CD4-positive, alpha-beta T cell (primary cell): Measurements from ENCODE around the gene SCN3A. TPM values are rescaled to one million over a fixed set of nuclear protein-coding genes. Genes with fewer than 3 reads are reported as not detected.

Experiments used
- ATAC-seq: fragments of 200-7000 bp; cut with Tn5 transposase; one replicate; pipeline ENCODE4 v1.10.0; 2022; ENCODE audit warnings: mild to moderate bottlenecking; ENCODE audit not compliant: poor library complexity
- CTCF ChIA-PET: fragments of 350-600 bp; sonication (Branson Sonifier 250); formaldehyde crosslinking; loops from one replicate; lab custom pipeline; 2021; ENCODE audit warnings: antibody characterized with exemption, inconsistent platforms; lab: Charles Lee
- POLR2A ChIA-PET: fragments of 350-600 bp; sonication (Branson Sonifier 250); formaldehyde crosslinking; loops from one replicate; lab custom pipeline; 2021; ENCODE audit warnings: antibody characterized with exemption, inconsistent platforms; lab: Charles Lee
- DNase-seq, 14 experiments: peaks; one replicate each; pipeline ENCODE4 v3.0.0-alpha.2; 2013 to 2020; ENCODE audit warnings: mixed read lengths in 2 of 14
- H3K27ac ChIP-seq, 2 donors: one replicate each; pipeline versions ENCODE4 v1.5.1 to v1.7.0; 2013; ENCODE audit warnings: low read length in 2 of 2, low read depth in 1 of 2, mild to moderate bottlenecking in 1 of 2
- H3K27me3 ChIP-seq, 2 experiments: 1 replicate in 1 of 2; 2 replicates in 1 of 2; pipeline versions ENCODE4 v1.6.1 to v1.7.0; 2013; ENCODE audit warnings: low read length in 2 of 2, control low read depth in 1 of 2, mild to moderate bottlenecking in 1 of 2, moderate library complexity in 1 of 2; ENCODE audit not compliant: insufficient read depth in 2 of 2, control insufficient read depth in 1 of 2
- H3K36me3 ChIP-seq: one replicate; pipeline ENCODE4 v1.6.1; 2013; ENCODE audit warnings: low read length, control low read depth; ENCODE audit not compliant: insufficient read depth
- H3K4me1 ChIP-seq: one replicate; pipeline ENCODE4 v1.6.1; 2013; ENCODE audit warnings: low read length, control low read depth; ENCODE audit not compliant: insufficient read depth
- H3K4me3 ChIP-seq: one replicate; pipeline ENCODE4 v1.5.1; 2013; ENCODE audit warnings: mild to moderate bottlenecking, low read length, moderate library complexity
- H3K9me3 ChIP-seq, 2 experiments: 1 replicate in 1 of 2; 2 replicates in 1 of 2; pipeline versions ENCODE4 v1.6.1 to v1.7.0; 2013; ENCODE audit warnings: low read length in 2 of 2, mild to moderate bottlenecking in 2 of 2, control low read depth in 1 of 2, moderate library complexity in 1 of 2; ENCODE audit not compliant: control insufficient read depth in 1 of 2, insufficient read depth in 1 of 2
- H3K27ac Mint-ChIP-seq: one replicate; pipeline ENCODE4 v1.8.0; 2020; ENCODE audit warnings: mixed read lengths
- H3K27me3 Mint-ChIP-seq: one replicate; pipeline ENCODE4 v1.8.0; 2021; ENCODE audit warnings: mixed read lengths
- H3K36me3 Mint-ChIP-seq: one replicate; pipeline ENCODE4 v1.8.0; 2021; ENCODE audit warnings: low read depth, mixed read lengths
- H3K4me1 Mint-ChIP-seq: one replicate; pipeline ENCODE4 v1.8.0; 2021; ENCODE audit warnings: low read depth, mixed read lengths
- H3K4me3 Mint-ChIP-seq: one replicate; pipeline ENCODE4 v1.8.0; 2020; ENCODE audit warnings: mild to moderate bottlenecking, mixed read lengths
- H3K9me3 Mint-ChIP-seq: one replicate; pipeline ENCODE4 v1.8.0; 2020; ENCODE audit warnings: mixed read lengths
- intact Hi-C, 2 experiments: fragments of 100-400 bp; cut with DNase I in 1 of 2; cut with micrococcal nuclease in 1 of 2; formaldehyde crosslinking; loops; one replicate each; pipeline versions ENCODE4 v1.15.1 to v1.9.0; 2023 to 2025; cut with DNase I, micrococcal nuclease
- total RNA-seq, 174 experiments: library from RNA in 2 of 174; stranded (reverse) in 2 of 174; gene quantifications; one replicate each; pipeline ENCODE4 v1.2.3 and lab custom pipeline; 2021 to 2026
- TF ChIP-seq, protein P1 (sequence below): fragments of 200-600 bp; IDR thresholded peaks from one replicate; pipeline ENCODE4 v1.8.0; 2022; ENCODE audit warnings: antibody characterized with exemption, mild to moderate bottlenecking

The SCN3A gene
- total RNA-seq, 2 experiments from 2014 or later: not detected

DNA sequence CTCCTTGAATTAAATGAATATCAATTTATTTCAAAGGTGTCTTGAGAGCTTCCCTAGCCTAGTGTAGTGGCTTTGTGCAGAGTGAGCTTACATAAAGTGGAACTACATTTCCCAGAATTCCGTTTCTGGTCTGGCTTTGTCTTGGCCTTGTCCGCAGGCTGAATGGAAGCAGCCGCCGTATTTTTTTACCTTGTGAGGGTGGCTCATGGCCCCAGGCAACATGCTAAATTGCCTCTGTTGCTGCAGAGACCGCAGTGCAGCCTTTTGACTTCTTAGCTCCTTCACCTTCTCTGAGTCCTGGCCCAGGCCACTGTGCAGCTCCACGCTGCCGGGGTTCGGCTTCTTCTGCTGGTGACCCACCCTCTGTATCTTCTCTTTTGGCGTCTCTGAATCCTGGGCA lies 133.8 kb downstream of the SCN3A start:
- ChIA-PET POLR2A (no interaction called here), CTCF (no interaction called here)
- no peaks in the 10 kb centered on the region for H3K4me1 Mint-ChIP-seq
- no peaks in the 10 kb centered on the region for H3K36me3 Mint-ChIP-seq
- no peaks in the 10 kb centered on the region for H3K9me3 Mint-ChIP-seq
- no peak overlapping the region for H3K4me3 ChIP-seq
- H3K9me3 ChIP-seq: peaks cover 6 to 10% of the 10 kb centered on the region in 2 experiments
- H3K36me3 ChIP-seq: no peaks in the 10 kb centered on the region
- H3K27ac ChIP-seq: no peak overlapping the region
- no peak for ATAC-seq
- TF ChIP-seq, protein P1, sequence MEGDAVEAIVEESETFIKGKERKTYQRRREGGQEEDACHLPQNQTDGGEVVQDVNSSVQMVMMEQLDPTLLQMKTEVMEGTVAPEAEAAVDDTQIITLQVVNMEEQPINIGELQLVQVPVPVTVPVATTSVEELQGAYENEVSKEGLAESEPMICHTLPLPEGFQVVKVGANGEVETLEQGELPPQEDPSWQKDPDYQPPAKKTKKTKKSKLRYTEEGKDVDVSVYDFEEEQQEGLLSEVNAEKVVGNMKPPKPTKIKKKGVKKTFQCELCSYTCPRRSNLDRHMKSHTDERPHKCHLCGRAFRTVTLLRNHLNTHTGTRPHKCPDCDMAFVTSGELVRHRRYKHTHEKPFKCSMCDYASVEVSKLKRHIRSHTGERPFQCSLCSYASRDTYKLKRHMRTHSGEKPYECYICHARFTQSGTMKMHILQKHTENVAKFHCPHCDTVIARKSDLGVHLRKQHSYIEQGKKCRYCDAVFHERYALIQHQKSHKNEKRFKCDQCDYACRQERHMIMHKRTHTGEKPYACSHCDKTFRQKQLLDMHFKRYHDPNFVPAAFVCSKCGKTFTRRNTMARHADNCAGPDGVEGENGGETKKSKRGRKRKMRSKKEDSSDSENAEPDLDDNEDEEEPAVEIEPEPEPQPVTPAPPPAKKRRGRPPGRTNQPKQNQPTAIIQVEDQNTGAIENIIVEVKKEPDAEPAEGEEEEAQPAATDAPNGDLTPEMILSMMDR: no peak
- peaks cover 0 to 2% of the 10 kb centered on the region in 2 experiments for H3K27me3 ChIP-seq
- intact Hi-C loops: no loop called here
- DNase-seq: no peak
- no peak overlapping the region for H3K4me3 Mint-ChIP-seq
- no peaks in the 10 kb centered on the region for H3K4me1 ChIP-seq
- no peaks in the 10 kb centered on the region for H3K27me3 Mint-ChIP-seq
- no peak overlapping the region for H3K27ac Mint-ChIP-seq

- TF ChIP-seq, protein P1: no peak
- no peak overlapping the region for H3K4me3 ChIP-seq
- Mint-ChIP-seq H3K27ac (no peak overlapping the region), H3K9me3 (no peaks in the 10 kb centered on the region), H3K4me1 (no peaks in the 10 kb centered on the region), H3K36me3 (no peaks in the 10 kb centered on the region), H3K27me3 (no peaks in the 10 kb centered on the region), H3K4me3 (no peak overlapping the region)
- H3K27me3 ChIP-seq: peaks cover 0 to 2% of the 10 kb centered on the region in 2 experiments
- ATAC-seq (no peak), DNase-seq (no peak)
- ChIA-PET CTCF (no interaction called here), POLR2A (no interaction called here)
- peaks cover 0 to 2% of the 10 kb centered on the region in 2 experiments for H3K9me3 ChIP-seq
- no peaks in the 10 kb centered on the region for H3K36me3 ChIP-seq
- no peak overlapping the region for H3K27ac ChIP-seq
- intact Hi-C loops: no loop called here
- H3K4me1 ChIP-seq: no peaks in the 10 kb centered on the region
Measured at GRCh38 chr2:165069151-165069550, 134.7 kb downstream of the SCN3A start.

- CTCF ChIA-PET: no interaction called here
- DNase-seq: no peak
- intact Hi-C loops: no loop called here
Measured at GRCh38 chr2:165068487-165068757, 135.4 kb downstream of the SCN3A start.

More at GRCh38 chr2:165068487-165068757, 135.4 kb downstream of the SCN3A start:
- no peak overlapping the region for H3K4me3 ChIP-seq
- no peaks in the 10 kb centered on the region for H3K4me1 ChIP-seq
- Mint-ChIP-seq H3K4me1 (no peaks in the 10 kb centered on the region), H3K9me3 (no peaks in the 10 kb centered on the region), H3K4me3 (no peak overlapping the region), H3K27me3 (no peaks in the 10 kb centered on the region), H3K36me3 (no peaks in the 10 kb centered on the region), H3K27ac (no peak overlapping the region)
- no peaks in the 10 kb centered on the region for H3K36me3 ChIP-seq
- H3K27me3 ChIP-seq: peaks cover 0 to 2% of the 10 kb centered on the region in 2 experiments
- no peak overlapping the region for H3K27ac ChIP-seq
- POLR2A ChIA-PET: no interaction called here
- no peaks in the 10 kb centered on the region for H3K9me3 ChIP-seq
- TF ChIP-seq, protein P1: no peak
- no peak for ATAC-seq
